ENCODE data around the gene DNAJC18. TPM values are rescaled to one million over a fixed set of nuclear protein-coding genes. Genes with fewer than 3 reads are reported as not detected.

Gene DNAJC18
- polyA plus RNA-seq, 1 donor = 22.1 TPM

GRCh38 chr5:139369181-139369580 lies 70.1 kb downstream of the DNAJC18 start:
- no peak for DNase-seq (ENCODE audit: low read depth)

- no peak for DNase-seq (ENCODE audit: low read depth)
Observed at GRCh38 chr5:139368613-139369012, 70.7 kb downstream of the DNAJC18 start.

DNA sequence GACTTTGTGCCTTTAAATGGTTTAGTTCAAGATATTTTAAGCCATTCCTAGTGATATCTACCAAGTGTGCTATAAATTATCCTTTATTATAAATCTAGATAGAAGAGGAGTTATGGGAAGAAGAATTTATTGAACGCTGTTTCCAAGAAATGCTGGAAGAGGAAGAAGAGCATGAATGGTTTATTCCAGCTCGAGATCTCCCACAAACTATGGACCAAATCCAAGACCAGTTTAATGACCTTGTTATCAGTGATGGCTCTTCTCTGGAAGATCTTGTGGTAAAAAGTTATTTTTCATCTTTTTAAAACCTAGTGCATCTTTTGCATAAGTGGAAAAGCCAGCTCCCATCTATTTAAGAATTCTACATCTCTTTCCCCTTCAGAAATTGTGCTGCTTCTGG lies 74.9 kb downstream of the DNAJC18 start:
- DNase-seq (ENCODE audit: low read depth) = no peak

DNA sequence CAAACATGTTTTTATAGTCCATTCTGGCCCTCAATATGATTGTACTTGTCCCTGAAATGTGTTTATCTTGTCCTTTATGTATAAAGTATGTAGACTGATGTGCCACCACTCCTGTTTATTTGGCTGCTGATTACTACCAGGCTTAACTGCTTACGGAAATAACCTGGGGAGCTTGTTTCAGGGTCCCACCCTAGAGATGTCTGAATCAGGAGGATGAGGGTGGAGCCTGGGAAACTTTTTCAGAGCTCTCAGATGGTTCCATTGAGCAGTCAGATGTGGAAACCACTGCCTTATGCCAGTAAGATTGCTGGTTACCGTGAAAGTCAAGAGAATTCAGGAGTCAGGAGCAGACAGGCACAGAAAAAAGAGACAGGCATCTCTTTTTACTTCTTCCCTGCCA lies 75.4 kb downstream of the DNAJC18 start:
- no peak for DNase-seq (ENCODE audit: low read depth)

DNA sequence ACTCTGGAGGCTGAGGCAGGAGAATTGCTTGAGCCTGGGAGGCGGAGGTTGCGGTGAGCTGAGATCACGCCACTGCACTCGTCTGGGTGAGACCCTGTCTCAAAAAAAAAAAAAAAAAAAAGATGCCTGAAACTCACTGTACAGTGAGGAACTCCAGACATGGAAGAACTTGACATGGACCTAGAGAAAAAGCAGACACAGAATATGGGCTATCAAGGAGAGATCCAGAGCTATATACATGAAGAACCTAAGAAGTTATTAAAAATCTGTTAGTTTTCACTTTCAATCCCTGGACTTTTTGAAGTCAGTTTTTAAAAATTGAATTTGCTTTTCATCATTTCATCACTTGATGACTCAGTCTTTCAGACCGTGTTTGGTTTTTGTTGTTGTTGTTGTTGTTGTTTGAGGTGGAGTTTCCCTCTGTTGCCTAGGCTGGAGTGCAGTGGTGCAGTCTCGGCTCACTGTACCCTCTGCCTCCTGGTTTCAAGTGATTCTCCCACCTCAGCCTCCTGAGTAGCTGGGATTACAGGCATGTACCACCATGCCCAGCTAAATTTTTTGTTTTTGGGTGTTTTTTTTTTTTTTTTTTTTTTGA lies 77.4 kb downstream of the DNAJC18 start:
- DNase-seq (ENCODE audit: low read depth) = no peak

DNA sequence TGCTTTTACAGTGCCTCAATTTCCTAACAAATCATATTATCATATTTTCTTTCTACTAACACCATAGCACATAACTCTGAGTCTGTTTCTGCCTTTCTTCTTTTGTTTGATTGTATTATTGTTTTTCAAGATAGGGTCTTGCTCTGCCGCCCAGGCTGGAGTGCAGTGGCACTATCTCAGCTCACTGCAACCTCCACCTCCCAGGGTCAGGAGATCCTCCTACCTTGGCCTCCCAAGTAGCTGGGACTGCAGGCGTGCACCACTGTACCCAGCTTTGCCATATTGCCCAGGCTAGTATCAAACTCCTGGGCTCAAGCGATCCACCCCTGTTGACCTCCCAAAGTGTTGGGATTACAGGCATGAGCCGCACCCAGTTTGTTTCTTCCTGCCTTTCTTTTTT lies 78.9 kb downstream of the DNAJC18 start:
- no peak for DNase-seq (ENCODE audit: low read depth)

Other genes with a start within 250 kb of the DNAJC18 start
- 23.9 TPM for gene SIL1, start 241.2 kb downstream of the DNAJC18 start, polyA plus RNA-seq (ENCODE audit: insufficient read length)
- 271 TPM for gene MATR3, start 145.8 kb downstream of the DNAJC18 start, polyA plus RNA-seq (ENCODE audit: insufficient read length)
- gene PAIP2, start 97.7 kb downstream of the DNAJC18 start, polyA plus RNA-seq (ENCODE audit: insufficient read length) = 104 TPM
- gene SLC23A1, start 56.2 kb downstream of the DNAJC18 start, polyA plus RNA-seq (ENCODE audit: insufficient read length) = 0.28 TPM
- 0.52 TPM for gene MZB1, start 49.6 kb downstream of the DNAJC18 start, polyA plus RNA-seq (ENCODE audit: insufficient read length)
- gene PROB1, start 44.4 kb downstream of the DNAJC18 start, polyA plus RNA-seq (ENCODE audit: insufficient read length) = 42.6 TPM
- gene SPATA24, start 35.4 kb downstream of the DNAJC18 start, polyA plus RNA-seq (ENCODE audit: insufficient read length) = 10.0 TPM
- 29.8 TPM for gene ECSCR, start 23.2 kb upstream of the DNAJC18 start, polyA plus RNA-seq (ENCODE audit: insufficient read length)
- not detected for gene SMIM33, start 31.5 kb upstream of the DNAJC18 start, polyA plus RNA-seq (ENCODE audit: insufficient read length)
- 26.4 TPM for gene STING1, start 43.2 kb upstream of the DNAJC18 start, polyA plus RNA-seq (ENCODE audit: insufficient read length)
- gene UBE2D2, start 121.8 kb upstream of the DNAJC18 start, polyA plus RNA-seq (ENCODE audit: insufficient read length) = 132 TPM
- gene CXXC5, start 208.8 kb upstream of the DNAJC18 start, polyA plus RNA-seq (ENCODE audit: insufficient read length) = 82.3 TPM